Dedifferentiated amniotic fluid mesenchymal stem cell (primary cell): ENCODE measurements around the gene LLGL2.
"Not testable (repeated sequence)": the region's sequence is repeated elsewhere in the genome, so short reads cannot be mapped to it uniquely, and the experiment has no call there.

Source experiments
- DNase-seq: peaks from one replicate; pipeline ENCODE4 v3.0.0-alpha.2; 2016; ENCODE audit errors: extremely low spot score

The LLGL2 gene

DNA sequence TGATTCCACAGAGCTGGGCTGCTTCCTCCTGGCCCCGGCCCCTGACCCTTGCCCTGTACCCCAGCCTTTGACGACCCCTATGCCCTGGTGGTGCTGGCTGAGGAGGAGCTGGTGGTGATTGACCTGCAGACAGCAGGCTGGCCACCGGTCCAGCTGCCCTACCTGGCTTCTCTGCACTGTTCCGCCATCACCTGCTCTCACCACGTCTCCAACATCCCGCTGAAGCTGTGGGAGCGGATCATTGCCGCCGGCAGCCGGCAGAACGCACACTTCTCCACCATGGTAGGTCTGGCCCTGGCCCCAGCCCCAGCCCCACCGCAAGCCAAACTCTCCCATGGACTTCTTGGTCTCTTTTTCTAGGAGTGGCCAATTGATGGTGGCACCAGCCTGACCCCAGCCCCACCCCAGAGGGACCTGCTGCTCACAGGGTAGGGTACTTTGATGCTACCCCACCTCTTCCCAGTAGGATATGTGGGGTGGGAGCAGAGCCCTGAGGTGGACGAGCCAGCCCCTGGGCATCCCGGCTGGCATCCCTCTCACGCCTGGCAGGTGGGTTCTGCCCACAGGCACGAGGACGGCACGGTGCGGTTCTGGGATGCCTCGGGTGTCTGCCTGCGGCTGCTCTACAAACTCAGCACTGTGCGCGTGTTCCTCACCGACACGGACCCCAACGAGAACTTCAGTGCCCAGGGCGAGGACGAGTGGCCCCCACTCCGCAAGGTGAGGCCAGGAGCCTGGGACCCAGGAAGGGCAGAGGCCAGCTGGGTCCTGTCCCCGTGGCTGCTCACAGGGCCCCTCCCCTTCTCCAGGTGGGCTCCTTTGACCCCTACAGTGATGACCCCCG, 43.1 kb downstream of the LLGL2 start:
- DNase-seq: no peak

GRCh38 chr17:75570034-75570676, 44.7 kb downstream of the LLGL2 start:
- DNase-seq: no peak

DNA sequence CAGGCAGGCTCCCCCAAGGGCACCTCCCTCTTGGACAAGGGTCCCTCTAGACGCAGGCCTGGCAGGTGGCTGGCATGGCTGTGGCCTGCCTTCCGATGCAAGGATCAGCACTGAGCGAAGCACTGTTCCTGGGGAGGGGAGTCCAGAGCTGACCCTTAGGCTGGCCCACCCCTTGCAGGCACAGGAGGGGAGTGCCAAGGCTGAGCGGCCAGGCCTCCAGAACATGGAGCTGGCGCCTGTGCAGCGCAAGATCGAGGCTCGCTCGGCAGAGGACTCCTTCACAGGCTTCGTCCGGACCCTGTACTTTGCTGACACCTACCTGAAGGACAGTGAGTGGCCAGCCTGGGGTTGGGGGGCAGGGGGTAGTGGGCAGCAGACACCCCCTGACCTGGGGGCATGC, 45.3 kb downstream of the LLGL2 start:
- DNase-seq: no peak

- no peak for DNase-seq
These were observed 45.8 kb downstream of the LLGL2 start for GRCh38 chr17:75571197-75571884.

GRCh38 chr17:75571885-75572215, 46.4 kb downstream of the LLGL2 start:
- DNase-seq: no peak

DNA sequence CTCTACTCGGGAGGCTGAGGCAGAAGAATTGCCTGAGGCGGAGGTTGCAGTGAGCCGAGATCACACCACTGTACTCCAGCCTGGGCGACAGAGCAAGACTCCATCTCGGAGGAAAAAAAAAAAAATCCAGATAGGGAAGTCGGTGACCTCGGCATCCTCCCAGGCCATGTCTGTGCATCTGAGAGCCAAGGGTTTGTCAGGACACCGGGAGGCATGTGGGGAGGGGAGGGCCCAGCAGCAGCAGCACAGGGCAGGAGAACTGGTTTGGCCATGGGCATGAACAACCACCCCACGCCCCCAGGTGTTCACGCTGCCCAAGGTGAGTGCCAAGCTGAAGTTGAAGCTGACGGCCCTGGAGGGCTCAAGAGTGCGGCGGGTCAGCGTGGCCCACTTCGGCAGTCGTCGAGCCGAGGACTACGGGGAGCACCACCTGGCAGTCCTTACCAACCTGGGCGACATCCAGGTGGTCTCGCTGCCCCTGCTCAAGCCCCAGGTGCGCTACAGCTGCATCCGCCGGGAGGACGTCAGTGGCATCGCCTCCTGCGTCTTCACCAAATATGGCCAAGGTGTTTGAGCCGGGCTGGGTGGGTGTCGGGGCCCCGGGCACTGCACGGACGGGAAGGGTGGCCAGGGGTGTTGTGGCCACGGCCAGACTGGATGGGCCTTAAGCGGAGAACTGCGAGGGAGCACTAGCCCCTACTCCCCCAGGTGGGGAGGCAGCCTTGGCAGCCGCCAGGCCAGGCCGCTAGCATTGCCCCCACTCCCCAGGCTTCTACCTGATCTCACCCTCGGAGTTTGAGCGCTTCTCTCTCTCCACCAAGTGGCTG, 47.4 kb downstream of the LLGL2 start:
- DNase-seq: no peak

DNA sequence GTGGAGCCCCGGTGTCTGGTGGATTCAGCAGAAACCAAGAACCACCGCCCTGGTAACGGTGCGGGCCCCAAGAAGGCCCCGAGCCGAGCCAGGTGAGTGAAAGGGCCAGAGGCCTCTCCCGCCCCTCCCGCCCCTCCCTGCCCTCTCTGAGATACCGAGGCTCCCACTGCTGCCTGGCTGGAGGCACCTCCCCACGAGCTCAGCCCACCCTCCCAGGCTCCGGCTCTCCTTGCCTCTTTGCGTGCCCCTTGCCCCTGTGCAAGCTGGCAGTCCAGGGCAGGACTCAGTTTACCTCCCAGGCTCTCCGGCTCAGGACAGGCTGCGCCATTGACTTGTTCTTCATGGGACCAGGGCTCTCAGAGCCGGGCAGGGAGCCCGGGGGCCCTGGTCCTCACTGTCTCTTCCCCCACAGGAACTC, 48.1 kb downstream of the LLGL2 start:
- DNase-seq: no peak

GRCh38 chr17:75573994-75574393, 48.5 kb downstream of the LLGL2 start:
- no peak for DNase-seq

DNA sequence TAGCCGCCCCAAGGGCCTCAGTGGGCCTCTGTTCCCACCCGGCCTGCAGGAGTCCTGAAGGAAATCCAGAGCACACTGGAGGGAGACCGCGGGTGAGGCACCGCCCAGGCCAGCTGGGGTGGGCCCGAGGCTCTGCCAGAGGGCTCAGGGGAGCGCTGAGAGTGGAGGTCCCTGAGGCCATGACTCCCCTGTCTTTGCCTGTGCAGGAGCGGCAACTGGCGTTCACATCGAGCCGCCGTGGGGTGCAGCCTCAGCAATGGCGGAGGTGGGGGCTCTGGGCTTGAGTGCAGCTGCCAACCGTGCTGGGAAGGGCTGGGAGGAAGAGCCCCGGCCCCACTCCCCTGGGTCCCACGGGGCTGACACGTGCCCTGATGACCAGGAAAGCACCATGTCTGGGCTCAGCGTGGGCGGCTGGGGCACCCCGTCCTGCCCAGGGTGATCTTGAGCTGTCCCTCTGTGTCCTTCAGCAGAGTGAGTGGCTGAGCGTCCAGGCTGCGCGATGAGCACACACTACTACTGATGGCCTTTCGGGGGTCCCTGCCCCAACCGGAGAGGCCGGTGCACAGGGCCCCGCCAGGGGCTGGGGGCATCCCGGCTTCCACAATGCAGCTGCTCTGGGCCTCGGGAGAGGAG, 49.0 kb downstream of the LLGL2 start:
- no peak for DNase-seq

DNA sequence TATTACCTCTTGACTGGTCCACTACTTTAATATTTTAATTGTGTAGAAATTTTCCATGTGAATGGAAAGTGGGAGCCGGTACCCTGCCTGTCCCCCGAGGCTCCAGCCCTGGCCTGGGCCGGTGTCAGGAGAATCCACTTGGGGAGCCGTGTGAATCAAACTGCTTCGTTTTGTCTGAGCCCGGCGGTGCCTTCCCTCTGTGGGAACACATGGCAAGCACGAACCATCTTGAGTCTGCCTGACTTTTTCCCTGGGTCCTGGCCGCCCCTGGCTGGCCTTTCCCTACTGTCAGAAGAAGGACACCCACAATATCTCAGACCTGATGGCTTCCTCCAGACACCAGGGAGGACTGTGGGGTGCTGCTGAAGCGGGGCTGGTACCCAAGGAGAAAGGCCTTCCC, 49.7 kb downstream of the LLGL2 start:
- DNase-seq: no peak

- no peak for DNase-seq
These were observed 50.2 kb downstream of the LLGL2 start for GRCh38 chr17:75575728-75576127.

GRCh38 chr17:75576661-75577060, 51.2 kb downstream of the LLGL2 start:
- DNase-seq: no peak

- not testable (repeated sequence) for DNase-seq
These were observed 55.7 kb downstream of the LLGL2 start for GRCh38 chr17:75581121-75581725.

DNA sequence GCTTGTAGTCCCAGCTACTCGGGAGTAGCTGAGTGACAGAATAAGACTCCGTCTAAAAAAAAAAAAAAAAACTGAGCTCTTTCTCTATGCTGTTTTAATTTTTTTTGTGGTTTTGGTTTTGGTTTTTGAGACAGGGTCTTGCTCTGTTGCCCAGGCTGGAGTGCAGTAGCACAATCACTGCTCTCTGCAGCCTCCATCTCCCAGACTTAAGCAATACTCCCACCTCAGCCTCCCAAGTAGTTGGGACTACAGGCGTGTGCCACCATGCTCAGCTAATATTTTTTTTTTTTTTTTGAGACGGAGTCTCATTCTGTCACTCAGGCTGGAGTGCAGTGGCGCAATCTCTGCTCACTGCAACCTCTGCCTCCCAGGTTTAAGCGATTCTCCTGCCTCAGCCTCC, 57.7 kb downstream of the LLGL2 start:
- not testable (repeated sequence) for DNase-seq

GRCh38 chr17:75584849-75585175, 59.3 kb downstream of the LLGL2 start:
- no peak for DNase-seq

DNA sequence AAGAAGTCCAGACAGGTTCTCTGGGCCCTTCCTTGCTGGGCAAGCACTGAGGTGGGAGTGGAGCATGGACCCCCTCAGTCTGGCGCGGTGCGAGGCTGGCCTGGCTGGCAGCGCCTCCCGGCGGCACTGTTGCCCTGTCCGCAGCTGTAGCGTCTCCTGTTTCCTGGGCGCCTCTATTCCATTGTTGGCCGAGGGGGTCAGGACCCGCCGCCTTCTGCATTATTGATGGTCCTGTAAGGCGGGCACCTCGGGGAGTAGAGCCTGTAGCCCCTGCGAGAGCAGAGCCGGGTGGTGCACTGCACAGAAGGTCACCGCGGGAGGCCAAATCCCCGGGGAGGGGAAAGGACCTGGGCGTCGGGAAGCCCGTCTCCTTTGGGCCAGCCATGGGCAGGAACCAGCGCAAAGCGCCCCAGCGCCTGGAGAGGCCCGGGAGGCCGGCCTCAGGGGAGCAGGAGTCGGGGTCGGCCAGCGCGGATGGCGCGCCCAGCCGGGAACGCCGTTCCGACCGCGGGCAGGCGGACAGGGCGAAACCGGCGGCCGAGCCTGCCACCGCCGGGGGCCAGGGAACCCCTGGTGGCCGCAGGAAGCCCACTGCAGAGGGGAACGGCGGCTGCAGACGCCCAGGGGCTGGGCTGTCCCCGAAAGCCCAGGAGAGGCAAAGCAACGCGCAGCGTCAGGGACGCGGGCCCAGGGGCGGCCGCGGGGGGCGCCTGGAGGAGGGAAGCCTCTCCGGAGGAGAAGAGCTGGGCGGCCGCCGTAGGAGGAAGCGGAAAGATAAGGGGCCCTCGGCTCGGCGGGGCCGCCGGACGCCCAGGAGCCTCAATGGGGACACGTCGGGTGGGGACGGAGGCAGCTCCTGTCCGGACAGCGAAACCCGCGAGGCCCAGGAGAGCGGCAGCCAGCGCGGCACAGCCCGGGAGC, 62.4 kb downstream of the LLGL2 start, which contains the start of gene MYO15B:
TSS of gene MYO15B (plus strand) at position 126 of the 921 bp plus-strand sequence. CDS start at position 384, 258 bp downstream.
- DNase-seq: no peak

- DNase-seq: no peak
These were observed 63.1 kb downstream of the LLGL2 start for GRCh38 chr17:75588596-75589011.

- DNase-seq: peak; percentile 68
These were observed 63.8 kb downstream of the LLGL2 start for GRCh38 chr17:75589012-75589918.

DNA sequence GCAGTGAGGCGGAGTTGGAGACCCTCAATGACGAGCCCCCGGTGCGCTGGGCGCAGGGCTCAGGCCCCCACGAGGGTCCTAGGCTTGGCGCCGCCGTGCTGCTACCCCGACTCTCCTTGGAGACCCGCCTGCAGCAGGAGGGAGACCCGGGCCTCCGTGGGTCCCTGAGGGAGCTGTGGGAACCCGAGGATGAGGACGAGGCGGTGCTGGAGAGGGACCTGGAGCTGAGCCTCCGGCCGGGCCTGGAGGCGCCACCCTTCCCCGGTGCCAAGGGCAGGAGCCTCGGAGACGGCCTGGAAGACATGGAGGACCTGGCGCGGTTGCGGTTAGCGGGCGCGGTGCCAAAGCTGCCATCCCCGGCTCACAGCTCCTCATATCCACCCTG, 64.4 kb downstream of the LLGL2 start:
- DNase-seq: no peak
